Activated T-helper 1 cell treated with anti-CD3 and anti-CD28 coated beads, Interleukin-12 subunit alpha, Interleukin-12 subunit beta, Interleukin-2, Interleukin-4 antibody, amounts not matched to agents 30 ng/mL and 10 ng/mL and 1 ng/mL, durations not matched to agents 14 hours and 24 hours and 36 hours (primary cell): Measurements from ENCODE around the gene WDCP. TPM values are rescaled to one million over a fixed set of nuclear protein-coding genes. Genes with fewer than 3 reads are reported as not detected.

ENCODE experiments used
- DNase-seq: peaks from one replicate; pipeline ENCODE4 v3.0.0; 2021; ENCODE audit warnings: low spot score
- H3K27ac Mint-ChIP-seq: one replicate; pipeline ENCODE4 v1.8.0; 2021; ENCODE audit warnings: mild to moderate bottlenecking, mixed read lengths
- H3K27me3 Mint-ChIP-seq: one replicate; pipeline ENCODE4 v1.8.0; 2022; ENCODE audit warnings: mild to moderate bottlenecking, moderate library complexity, mixed read lengths; ENCODE audit not compliant: insufficient read depth
- H3K36me3 Mint-ChIP-seq: one replicate; pipeline ENCODE4 v1.8.0; 2021; ENCODE audit warnings: low read depth, mixed read lengths
- H3K4me1 Mint-ChIP-seq: one replicate; pipeline ENCODE4 v1.8.0; 2021; ENCODE audit warnings: low read depth, mixed read lengths
- H3K4me3 Mint-ChIP-seq: one replicate; pipeline ENCODE4 v1.8.0; 2021; ENCODE audit warnings: mild to moderate bottlenecking, moderate library complexity, mixed read lengths
- H3K9me3 Mint-ChIP-seq: one replicate; pipeline ENCODE4 v1.8.0; 2021; ENCODE audit warnings: mixed read lengths
- intact Hi-C: fragments of 100-400 bp; cut with micrococcal nuclease; formaldehyde crosslinking; loops from one replicate; pipeline ENCODE4 v1.15.1; 2024
- total RNA-seq: library from RNA; stranded (reverse); gene quantifications from 2 replicates; pipeline ENCODE4 v1.2.3, GENCODE V29; 2022

Gene WDCP
- total RNA-seq, 1 donor from 2014 or later, result 21.9 TPM

- peaks cover 5% of the 10 kb centered on the region for H3K4me1 Mint-ChIP-seq
- no peak for DNase-seq
- intact Hi-C loops, result no loop called here
- H3K9me3 Mint-ChIP-seq, result no peaks in the 10 kb centered on the region
- peaks cover 14% of the 10 kb centered on the region for H3K36me3 Mint-ChIP-seq
- H3K27ac Mint-ChIP-seq, result no peak overlapping the region
- H3K27me3 Mint-ChIP-seq, result no peaks in the 10 kb centered on the region
- no peak overlapping the region for H3K4me3 Mint-ChIP-seq
Observed at GRCh38 chr2:24026233-24026632, 21.0 kb downstream of the WDCP start.

GRCh38 chr2:24024996-24025663, 22.1 kb downstream of the WDCP start:
- no peak overlapping the region for H3K27ac Mint-ChIP-seq
- H3K27me3 Mint-ChIP-seq, result no peaks in the 10 kb centered on the region
- H3K4me3 Mint-ChIP-seq, result no peak overlapping the region
- peaks cover 7% of the 10 kb centered on the region for H3K36me3 Mint-ChIP-seq
- intact Hi-C loops, result no loop called here
- no peaks in the 10 kb centered on the region for H3K4me1 Mint-ChIP-seq
- no peaks in the 10 kb centered on the region for H3K9me3 Mint-ChIP-seq
- no peak for DNase-seq

GRCh38 chr2:24024018-24024417, 23.2 kb downstream of the WDCP start:
- Mint-ChIP-seq H3K9me3 (no peaks in the 10 kb centered on the region), H3K4me3 (no peak overlapping the region), H3K27me3 (no peaks in the 10 kb centered on the region), H3K36me3 (peaks cover 2% of the 10 kb centered on the region), H3K4me1 (no peaks in the 10 kb centered on the region), H3K27ac (no peak overlapping the region)
- intact Hi-C loops, result no loop called here
- no peak for DNase-seq

- H3K27ac Mint-ChIP-seq, result no peak overlapping the region
- no peak for DNase-seq
- H3K9me3 Mint-ChIP-seq, result no peaks in the 10 kb centered on the region
- H3K4me3 Mint-ChIP-seq, result no peak overlapping the region
- no peaks in the 10 kb centered on the region for H3K36me3 Mint-ChIP-seq
- no peaks in the 10 kb centered on the region for H3K27me3 Mint-ChIP-seq
- no peaks in the 10 kb centered on the region for H3K4me1 Mint-ChIP-seq
- intact Hi-C loops, result no loop called here
Observed at GRCh38 chr2:24022975-24023575, 24.1 kb downstream of the WDCP start.

GRCh38 chr2:24022324-24022974, 24.7 kb downstream of the WDCP start:
- H3K9me3 Mint-ChIP-seq, result no peaks in the 10 kb centered on the region
- no peak overlapping the region for H3K4me3 Mint-ChIP-seq
- no peak overlapping the region for H3K27ac Mint-ChIP-seq
- no peak for DNase-seq
- intact Hi-C loops, result no loop called here
- H3K4me1 Mint-ChIP-seq, result no peaks in the 10 kb centered on the region
- no peaks in the 10 kb centered on the region for H3K27me3 Mint-ChIP-seq
- H3K36me3 Mint-ChIP-seq, result no peaks in the 10 kb centered on the region

- DNase-seq, result no peak
- H3K27ac Mint-ChIP-seq, result no peak overlapping the region
Observed at GRCh38 chr2:24021122-24021998, 25.8 kb downstream of the WDCP start.

GRCh38 chr2:24020244-24020643, 26.9 kb downstream of the WDCP start:
- Mint-ChIP-seq H3K4me3 (no peak overlapping the region), H3K9me3 (no peaks in the 10 kb centered on the region), H3K36me3 (no peaks in the 10 kb centered on the region), H3K4me1 (no peaks in the 10 kb centered on the region), H3K27me3 (no peaks in the 10 kb centered on the region), H3K27ac (no peak overlapping the region)
- DNase-seq, result no peak
- intact Hi-C loops, result no loop called here

More at GRCh38 chr2:24021122-24021998, 25.8 kb downstream of the WDCP start:
- intact Hi-C loops, result no loop called here
- Mint-ChIP-seq H3K27me3 (no peaks in the 10 kb centered on the region), H3K4me1 (no peaks in the 10 kb centered on the region), H3K4me3 (no peak overlapping the region), H3K36me3 (no peaks in the 10 kb centered on the region), H3K9me3 (no peaks in the 10 kb centered on the region)

- no peak overlapping the region for H3K4me3 Mint-ChIP-seq
- H3K9me3 Mint-ChIP-seq, result no peaks in the 10 kb centered on the region
- no peak overlapping the region for H3K27ac Mint-ChIP-seq
- H3K4me1 Mint-ChIP-seq, result no peaks in the 10 kb centered on the region
- H3K36me3 Mint-ChIP-seq, result no peaks in the 10 kb centered on the region
- no peaks in the 10 kb centered on the region for H3K27me3 Mint-ChIP-seq
- DNase-seq, result no peak
- intact Hi-C loops, result no loop called here
Observed at GRCh38 chr2:24019729-24020128, 27.5 kb downstream of the WDCP start.

- H3K4me1 Mint-ChIP-seq, result no peaks in the 10 kb centered on the region
- intact Hi-C loops, result no loop called here
- H3K27ac Mint-ChIP-seq, result no peak overlapping the region
- H3K4me3 Mint-ChIP-seq, result no peak overlapping the region
- no peak for DNase-seq
- H3K27me3 Mint-ChIP-seq, result peaks cover 4% of the 10 kb centered on the region
- H3K9me3 Mint-ChIP-seq, result no peaks in the 10 kb centered on the region
- no peaks in the 10 kb centered on the region for H3K36me3 Mint-ChIP-seq
Observed at GRCh38 chr2:24018241-24018640, 28.9 kb downstream of the WDCP start.

- H3K27ac Mint-ChIP-seq, result no peak overlapping the region
- intact Hi-C loops, result no loop called here
- peaks cover 4% of the 10 kb centered on the region for H3K27me3 Mint-ChIP-seq
- no peaks in the 10 kb centered on the region for H3K4me1 Mint-ChIP-seq
- H3K36me3 Mint-ChIP-seq, result no peaks in the 10 kb centered on the region
- DNase-seq, result no peak
- H3K4me3 Mint-ChIP-seq, result no peak overlapping the region
- H3K9me3 Mint-ChIP-seq, result no peaks in the 10 kb centered on the region
Observed at GRCh38 chr2:24017711-24018110, 29.5 kb downstream of the WDCP start.

- no peaks in the 10 kb centered on the region for H3K36me3 Mint-ChIP-seq
- H3K4me3 Mint-ChIP-seq, result no peak overlapping the region
- H3K27ac Mint-ChIP-seq, result no peak overlapping the region
- peaks cover 8% of the 10 kb centered on the region for H3K27me3 Mint-ChIP-seq
- intact Hi-C loops, result no loop called here
- no peaks in the 10 kb centered on the region for H3K9me3 Mint-ChIP-seq
- DNase-seq, result no peak
- no peaks in the 10 kb centered on the region for H3K4me1 Mint-ChIP-seq
Observed at GRCh38 chr2:24016853-24017703, 30.1 kb downstream of the WDCP start.

GRCh38 chr2:24016376-24016761, 30.8 kb downstream of the WDCP start:
- DNase-seq, result no peak
- H3K27ac Mint-ChIP-seq, result no peak overlapping the region
- H3K4me3 Mint-ChIP-seq, result no peak overlapping the region
- H3K4me1 Mint-ChIP-seq, result peaks cover 3% of the 10 kb centered on the region
- peaks cover 15% of the 10 kb centered on the region for H3K27me3 Mint-ChIP-seq
- no peaks in the 10 kb centered on the region for H3K9me3 Mint-ChIP-seq
- no peaks in the 10 kb centered on the region for H3K36me3 Mint-ChIP-seq
- intact Hi-C loops, result no loop called here
